SK-N-SH (cell line): ENCODE data around the gene AP5B1. TPM values are rescaled to one million over a fixed set of nuclear protein-coding genes. Genes with fewer than 3 reads are reported as not detected.

Experiments
- CTCF ChIA-PET: fragments of 300-600, 350-600 bp; formaldehyde crosslinking; extraction: SDS; loops from one replicate; lab custom pipeline; 2021; lab: Yijun Ruan, JAX
- POLR2A ChIA-PET: fragments of 350-600 bp; sonication (Branson Sonifier 250); formaldehyde crosslinking; extraction: SDS; loops from one replicate; lab custom pipeline; 2020; ENCODE audit warnings: antibody characterized with exemption, inconsistent platforms; lab: Yijun Ruan, JAX
- DNase-seq: peaks from one replicate; pipeline ENCODE4 v3.0.0; 2012
- H2AFZ ChIP-seq: fragments of 200-600 bp; sonication (generic); 2 replicates; pipeline ENCODE4 v1.8.1; 2016; ENCODE audit warnings: antibody characterized with exemption, mild to moderate bottlenecking, low read depth
- H3F3A ChIP-seq: fragments of 200-600 bp; sonication (generic); replicated peaks from 2 replicates; pipeline ENCODE3; 2016; ENCODE audit warnings: antibody characterized with exemption, mild to moderate bottlenecking; ENCODE audit not compliant: insufficient read depth
- H3K27ac ChIP-seq, 2 experiments: fragments of 200-500 bp in 1 of 2; fragments of 200-600 bp in 1 of 2; sonication (Bioruptor generic) in 1 of 2; sonication (generic), shearing (Covaris generic) in 1 of 2; 2 replicates each; pipeline versions ENCODE4 v1.5.1 to v1.6.1; 2014 to 2016; ENCODE audit warnings: low read depth in 2 of 2, inconsistent platforms in 1 of 2, low read length in 1 of 2, mild to moderate bottlenecking in 1 of 2, mixed read lengths in 1 of 2
- H3K27me3 ChIP-seq: fragments of 200-600 bp; sonication (generic), shearing (Covaris generic); 2 replicates; pipeline ENCODE4 v1.6.1; 2016; ENCODE audit warnings: mixed run types; ENCODE audit not compliant: insufficient read depth
- H3K36me3 ChIP-seq, 2 experiments: fragments of 200-500 bp in 1 of 2; fragments of 200-600 bp in 1 of 2; sonication (Bioruptor generic) in 1 of 2; sonication (generic) in 1 of 2; replicated peaks in 1 of 2; 2 replicates each; pipeline versions ENCODE3 to v1.5.1; 2014 to 2016; ENCODE audit warnings: low read length in 1 of 2, mild to moderate bottlenecking in 1 of 2; ENCODE audit not compliant: insufficient read depth in 2 of 2, control insufficient read depth in 1 of 2
- H3K4me1 ChIP-seq, 2 experiments: fragments of 200-500 bp in 1 of 2; fragments of 200-600 bp in 1 of 2; sonication (Bioruptor generic) in 1 of 2; sonication (generic), shearing (Covaris generic) in 1 of 2; 2 replicates each; pipeline versions ENCODE4 v1.5.1 to v1.6.1; 2014 to 2016; ENCODE audit warnings: low read depth in 1 of 2, low read length in 1 of 2, mixed run types in 1 of 2; ENCODE audit not compliant: insufficient read depth in 2 of 2, control insufficient read depth in 1 of 2
- H3K4me2 ChIP-seq: fragments of 200-600 bp; sonication (generic), shearing (Covaris generic); 2 replicates; pipeline ENCODE4 v1.6.1; 2017; ENCODE audit warnings: mixed run types
- H3K4me3 ChIP-seq, 2 experiments: fragments of 200-500 bp in 1 of 2; fragments of 200-600 bp in 1 of 2; sonication (Bioruptor generic) in 1 of 2; sonication (generic), shearing (Covaris generic) in 1 of 2; 2 replicates each; pipeline versions ENCODE4 v1.5.1 to v1.8.1; 2014 to 2016; ENCODE audit warnings: low read depth in 2 of 2, inconsistent platforms in 1 of 2, low read length in 1 of 2, mild to moderate bottlenecking in 1 of 2, mixed read lengths in 1 of 2, moderate library complexity in 1 of 2
- H3K79me2 ChIP-seq: fragments of 200-600 bp; sonication (generic); 2 replicates; pipeline ENCODE4 v1.8.1; 2017; ENCODE audit warnings: mild to moderate bottlenecking; ENCODE audit not compliant: insufficient read depth
- H3K9ac ChIP-seq: fragments of 200-600 bp; sonication (generic); 2 replicates; pipeline ENCODE4 v1.6.1; 2017; ENCODE audit warnings: mixed run types
- H3K9me2 ChIP-seq: fragments of 200-600 bp; sonication (generic); 2 replicates; pipeline ENCODE4 v1.6.1; 2017; ENCODE audit warnings: mixed run types
- H3K9me3 ChIP-seq: fragments of 200-600 bp; sonication (generic); 2 replicates; pipeline ENCODE4 v1.6.1; 2017; ENCODE audit warnings: mixed run types, mild to moderate bottlenecking, moderate library complexity
- H4K20me1 ChIP-seq: fragments of 200-600 bp; sonication (generic); 2 replicates; pipeline ENCODE4 v1.6.1; 2017; ENCODE audit warnings: mild to moderate bottlenecking, mixed run types; ENCODE audit not compliant: insufficient read depth
- CHD2 ChIP-seq: fragments of 150-350 bp; IDR thresholded peaks from 2 replicates; pipeline ENCODE4 v1.6.1; 2018; ENCODE audit warnings: low read length; ENCODE audit not compliant: partially characterized antibody
- EP300 ChIP-seq, 2 experiments: IDR thresholded peaks; 2 replicates each; pipeline versions ENCODE4 v1.4.0 to v1.6.1; 2012; ENCODE audit warnings: borderline replicate concordance in 1 of 2, low read depth in 1 of 2, low read length in 1 of 2
- EZH2phosphoT487 ChIP-seq: fragments of 200-600 bp; sonication (generic); IDR thresholded peaks from 2 replicates; pipeline ENCODE4 v1.6.1; 2017; ENCODE audit warnings: low read depth, mixed run types, mild to moderate bottlenecking, antibody characterized with exemption, moderate library complexity, borderline replicate concordance
- FOSL2 ChIP-seq: IDR thresholded peaks from 2 replicates; pipeline ENCODE4 v1.4.0; 2012; ENCODE audit warnings: low read depth, mild to moderate bottlenecking, moderate library complexity, borderline replicate concordance
- FOXJ3 ChIP-seq: sonication (generic); formaldehyde crosslinking; IDR thresholded peaks from 2 replicates; pipeline ENCODE4 v1.5.1; 2020; ENCODE audit warnings: mild to moderate bottlenecking, missing genetic modification reagents
- FOXM1 ChIP-seq: IDR thresholded peaks from 2 replicates; pipeline ENCODE4 v1.4.0; 2012; ENCODE audit warnings: low read depth, mild to moderate bottlenecking
- JUND ChIP-seq: IDR thresholded peaks from 2 replicates; pipeline ENCODE4 v1.4.0; 2012
- MEF2A ChIP-seq: IDR thresholded peaks from 2 replicates; pipeline ENCODE4 v1.4.0; 2012; ENCODE audit warnings: low read depth, borderline replicate concordance
- PBX3 ChIP-seq: IDR thresholded peaks from 2 replicates; pipeline ENCODE4; 2012
- SMC3 ChIP-seq: IDR thresholded peaks from 2 replicates; pipeline ENCODE4 v1.6.1; 2012; ENCODE audit warnings: low read depth, low read length, improper control_type of control experiment
- TAF1 ChIP-seq: IDR thresholded peaks from 2 replicates; pipeline ENCODE4 v1.6.1; 2012; ENCODE audit warnings: low read depth, mild to moderate bottlenecking, low read length, moderate library complexity, borderline replicate concordance
- USF2 ChIP-seq: fragments of 150-350 bp; IDR thresholded peaks from 2 replicates; pipeline ENCODE4 v1.6.1; 2017; ENCODE audit warnings: antibody characterized with exemption, low read length, low read depth, borderline replicate concordance
- YY1 ChIP-seq: IDR thresholded peaks from 2 replicates; pipeline ENCODE4 v1.4.0; 2012; ENCODE audit warnings: low read depth, mild to moderate bottlenecking
- ZBTB33 ChIP-seq: IDR thresholded peaks from 2 replicates; pipeline ENCODE4 v1.4.0; 2012; ENCODE audit warnings: low read depth, borderline replicate concordance
- WGBS: methylation state at CpG from one replicate; pipeline ENCODE4 v1.1.6; 2017; ENCODE audit warnings: low lambda C conversion rate; 5-methylcytosine and 5-hydroxymethylcytosine counted together
- polyA plus RNA-seq, 3 experiments: library from polyadenylated mRNA; depleted of rRNA; stranded (reverse); fragments of >200 nt; gene quantifications; 2 replicates each; pipeline ENCODE4 v1.2.3, GENCODE V29; 2012
- TF ChIP-seq, protein P1 (sequence below): fragments of 150-350 bp; IDR thresholded peaks from 2 replicates; pipeline ENCODE4 v1.6.1; 2016; ENCODE audit warnings: mild to moderate bottlenecking, low read depth, low read length
- TF ChIP-seq, protein P2 (sequence below): IDR thresholded peaks from 2 replicates; pipeline ENCODE4 v1.4.0; 2012; ENCODE audit warnings: low read depth

The AP5B1 gene
- polyA plus RNA-seq, 1 of the 3 experiments (the other 2 are of a cell fraction), result 3.8 TPM

DNA sequence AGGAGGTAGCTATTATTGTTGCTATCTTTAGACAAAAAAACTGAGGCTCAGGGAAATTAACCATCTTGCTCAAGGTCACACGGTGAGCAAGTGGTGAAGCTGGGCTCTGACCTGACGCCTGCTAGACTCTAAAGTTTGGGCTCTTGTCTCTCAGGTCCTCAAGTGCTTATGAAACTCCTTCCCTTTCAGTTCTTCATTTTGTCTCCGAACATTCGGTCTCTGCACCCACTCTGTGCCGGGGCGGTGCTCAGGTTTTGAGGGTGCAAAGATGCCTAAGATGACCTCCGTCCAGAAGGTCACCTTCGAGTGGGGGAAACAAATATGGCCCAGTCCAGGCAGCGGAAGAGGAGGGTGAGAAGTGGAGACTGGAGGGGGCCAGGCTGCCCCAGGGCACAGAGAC, 22.1 kb upstream of the AP5B1 start:
- H3K27ac ChIP-seq, result no peak overlapping the region
- H3K4me1 ChIP-seq, result no peaks in the 10 kb centered on the region
- H3K4me2 ChIP-seq, result no peak overlapping the region
- no peaks in the 10 kb centered on the region for H3K36me3 ChIP-seq
- H3K27me3 ChIP-seq, result peaks cover 39% of the 10 kb centered on the region; the same call in 1 of the 2 replicates
- POLR2A ChIA-PET, result no interaction called here
- no peak overlapping the region for H2AFZ ChIP-seq
- DNase-seq, result no peak
- 50% methylated on average over 9 of the region's 9 CpGs for WGBS
- TF ChIP-seq TAF1 (no peak), JUND (no peak), FOSL2 (no peak), ZBTB33 (no peak), SMC3 (no peak), FOXJ3 (CRISPR knock-in tag) (no peak), MEF2A (no peak), USF2 (no peak), EP300 (IDR thresholded peaks at IDR 0.05; ENCODE audit: borderline replicate concordance in 1 of 2, low read depth in 1 of 2, low read length in 1 of 2) (no peak), EZH2phosphoT487 (no peak), PBX3 (no peak), FOXM1 (no peak), CHD2 (no peak), YY1 (no peak)
- TF ChIP-seq, protein P1, sequence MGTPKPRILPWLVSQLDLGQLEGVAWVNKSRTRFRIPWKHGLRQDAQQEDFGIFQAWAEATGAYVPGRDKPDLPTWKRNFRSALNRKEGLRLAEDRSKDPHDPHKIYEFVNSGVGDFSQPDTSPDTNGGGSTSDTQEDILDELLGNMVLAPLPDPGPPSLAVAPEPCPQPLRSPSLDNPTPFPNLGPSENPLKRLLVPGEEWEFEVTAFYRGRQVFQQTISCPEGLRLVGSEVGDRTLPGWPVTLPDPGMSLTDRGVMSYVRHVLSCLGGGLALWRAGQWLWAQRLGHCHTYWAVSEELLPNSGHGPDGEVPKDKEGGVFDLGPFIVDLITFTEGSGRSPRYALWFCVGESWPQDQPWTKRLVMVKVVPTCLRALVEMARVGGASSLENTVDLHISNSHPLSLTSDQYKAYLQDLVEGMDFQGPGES, result no peak
- TF ChIP-seq, protein P2, sequence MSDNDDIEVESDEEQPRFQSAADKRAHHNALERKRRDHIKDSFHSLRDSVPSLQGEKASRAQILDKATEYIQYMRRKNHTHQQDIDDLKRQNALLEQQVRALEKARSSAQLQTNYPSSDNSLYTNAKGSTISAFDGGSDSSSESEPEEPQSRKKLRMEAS, result no peak
- TF ChIP-seq, all 33 proteins: peak for 0
- no peak overlapping the region for H3K9ac ChIP-seq
- H3K9me2 ChIP-seq, result no peaks in the 10 kb centered on the region
- H3K79me2 ChIP-seq, result no peaks in the 10 kb centered on the region
- no peak overlapping the region for H3K4me3 ChIP-seq
- CTCF ChIA-PET, result interaction anchor here (0.6 to 19.1 kb wide), 8 partner anchors 12 to 91 kb away, joined by 3 to 152 read pairs (median 7); partner anchors contain the start of genes AP5B1 and KAT5
- H3F3A ChIP-seq, result no peaks in the 10 kb centered on the region
- no peaks in the 10 kb centered on the region for H3K9me3 ChIP-seq
- H4K20me1 ChIP-seq, result no peaks in the 10 kb centered on the region
